Activated naive CD4-positive, alpha-beta T cell treated with anti-CD3 and anti-CD28 coated beads, Interleukin-2, amount 50 U/mL, for 72 hours (primary cell): ENCODE data around the gene TMC3. TPM values are rescaled to one million over a fixed set of nuclear protein-coding genes. Genes with fewer than 3 reads are reported as not detected.

Source experiments
- ATAC-seq, 2 donors: fragments of 150-1000 bp; cut with Tn5 transposase; 2 replicates each; pipeline ENCODE4 v1.10.0; 2021; ENCODE audit warnings: mild to moderate bottlenecking in 2 of 2, moderate library complexity in 2 of 2
- DNase-seq, 2 donors: peaks; one replicate each; pipeline ENCODE4 v3.0.0; 2021 to 2022; ENCODE audit warnings: low spot score in 2 of 2
- H3K27ac Mint-ChIP-seq, 2 donors: one replicate each; pipeline ENCODE4 v1.8.0; 2022; ENCODE audit warnings: mild to moderate bottlenecking in 2 of 2, mixed read lengths in 2 of 2
- H3K36me3 Mint-ChIP-seq, 2 donors: one replicate each; pipeline ENCODE4 v1.8.0; 2022; ENCODE audit warnings: mixed read lengths in 2 of 2
- H3K9me3 Mint-ChIP-seq, 2 donors: one replicate each; pipeline ENCODE4 v1.8.0; 2022; ENCODE audit warnings: mixed read lengths in 2 of 2
- total RNA-seq, 2 donors: library from RNA; stranded (reverse); gene quantifications; one replicate each; pipeline ENCODE4 v1.2.3, GENCODE V29; 2022

Gene TMC3
- total RNA-seq, 2 donors from 2014 or later = not detected

DNA sequence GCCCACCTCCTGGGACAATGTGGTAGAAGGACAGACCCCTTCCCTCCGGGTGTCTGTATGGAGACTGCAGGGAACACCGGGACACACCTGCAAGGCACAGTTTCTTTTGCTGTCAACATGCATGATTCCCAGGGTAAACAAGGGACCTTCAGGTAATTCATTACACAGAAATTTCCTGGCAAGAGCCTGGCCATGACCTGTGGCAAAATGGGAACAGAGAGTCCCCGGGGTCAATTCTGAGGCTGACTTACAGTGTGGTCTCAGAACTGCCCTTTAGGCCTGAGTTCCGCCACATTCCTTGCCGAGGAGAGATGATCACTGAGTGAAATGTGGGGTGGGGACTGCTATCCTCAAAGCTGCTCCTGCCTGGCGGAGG is 56.4 kb downstream of the TMC3 start:
- Mint-ChIP-seq H3K9me3 (no peaks in the 10 kb centered on the region), H3K27ac (no peak overlapping the region), H3K36me3 (peaks cover 22 to 23% of the 10 kb centered on the region in 2 donors)
- no peak for ATAC-seq
- DNase-seq = peak in 1 of 2 donors; percentile 42

GRCh38 chr15:81316267-81316666 is 57.7 kb downstream of the TMC3 start:
- DNase-seq (no peak), ATAC-seq (no peak)
- H3K27ac Mint-ChIP-seq = peak overlapping the region; percentile 2 to 59
- no peaks in the 10 kb centered on the region for H3K9me3 Mint-ChIP-seq
- peaks cover 36% of the 10 kb centered on the region in 2 donors for H3K36me3 Mint-ChIP-seq

GRCh38 chr15:81315452-81316175 is 58.4 kb downstream of the TMC3 start:
- peak; percentile 49 to 56 for ATAC-seq
- Mint-ChIP-seq H3K27ac (peak overlapping the region; percentile 57 to 59), H3K9me3 (no peaks in the 10 kb centered on the region), H3K36me3 (peaks cover 43% of the 10 kb centered on the region in 2 donors)
- DNase-seq = peak in 1 of 2 donors; percentile 51

GRCh38 chr15:81314378-81314777 is 59.6 kb downstream of the TMC3 start:
- no peaks in the 10 kb centered on the region for H3K9me3 Mint-ChIP-seq
- peak overlapping the region; percentile 10 to 76 for H3K27ac Mint-ChIP-seq
- peak in 1 of 2 donors; percentile 23 for DNase-seq
- ATAC-seq = no peak
- peaks cover 53 to 55% of the 10 kb centered on the region in 2 donors for H3K36me3 Mint-ChIP-seq

DNA sequence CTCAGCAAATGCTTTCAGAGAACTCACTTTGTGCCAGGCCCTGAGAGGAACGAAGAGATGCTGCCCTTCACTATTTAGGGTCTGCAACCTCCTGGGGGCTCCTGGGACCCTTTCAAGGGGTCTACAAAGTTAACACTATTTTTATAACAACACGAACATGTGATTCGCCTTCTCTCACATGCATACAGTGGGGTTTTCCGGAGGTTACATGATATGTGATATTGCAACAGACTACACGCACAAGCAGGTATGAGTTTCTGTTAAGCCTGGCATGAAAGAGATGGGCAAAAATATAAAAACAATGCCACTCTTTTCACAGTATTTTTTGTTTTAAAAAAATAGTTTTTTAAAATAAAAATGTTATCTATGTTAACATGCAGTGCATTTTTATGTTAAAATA is 60.3 kb downstream of the TMC3 start:
- no peak for DNase-seq
- Mint-ChIP-seq H3K27ac (peak overlapping the region in 1 of 2 donors; percentile 76), H3K36me3 (peaks cover 57 to 60% of the 10 kb centered on the region in 2 donors), H3K9me3 (no peaks in the 10 kb centered on the region)
- ATAC-seq = no peak

DNA sequence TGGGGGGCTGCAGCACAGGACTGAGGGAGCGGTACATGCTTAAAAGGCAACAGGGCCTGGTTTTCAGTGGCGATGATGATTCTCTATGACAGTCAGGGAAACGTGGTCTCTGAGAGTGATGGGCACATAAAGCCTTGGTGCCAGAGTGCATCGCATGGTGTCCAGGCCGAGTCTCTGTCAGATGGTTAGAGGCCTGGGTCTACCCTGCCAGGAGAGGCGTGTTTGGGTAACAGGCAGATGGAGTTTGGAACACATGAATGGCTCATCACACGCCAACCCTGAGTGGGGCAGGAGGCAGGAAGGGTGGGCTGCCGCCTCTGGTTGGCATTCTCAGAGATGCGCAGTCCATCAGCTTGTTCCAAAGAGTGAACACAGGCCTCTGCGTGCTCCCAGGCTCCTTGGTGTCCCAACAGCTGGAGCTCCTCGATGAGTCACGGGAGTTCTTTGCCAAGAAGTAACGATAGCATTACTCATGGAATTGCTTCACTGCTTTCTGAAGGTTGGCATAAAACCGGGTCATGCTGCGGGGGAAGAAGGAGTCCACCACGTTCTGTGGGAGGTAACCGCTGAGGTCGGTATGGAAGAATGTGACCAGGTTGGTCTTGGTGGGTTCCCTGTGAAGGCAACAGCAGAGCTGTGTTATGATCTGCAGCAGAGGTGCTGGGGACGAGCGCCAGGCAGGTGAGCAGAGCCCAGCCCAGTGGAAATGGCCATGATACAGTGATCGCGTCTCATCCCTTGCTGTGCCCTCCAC is 61.0 kb downstream of the TMC3 start:
- no peaks in the 10 kb centered on the region for H3K9me3 Mint-ChIP-seq
- DNase-seq (peak in 1 of 2 donors; percentile 44), ATAC-seq (no peak)
- H3K36me3 Mint-ChIP-seq = peaks cover 57 to 66% of the 10 kb centered on the region in 2 donors
- H3K27ac Mint-ChIP-seq = peak overlapping the region in 1 of 2 donors; percentile 60

DNA sequence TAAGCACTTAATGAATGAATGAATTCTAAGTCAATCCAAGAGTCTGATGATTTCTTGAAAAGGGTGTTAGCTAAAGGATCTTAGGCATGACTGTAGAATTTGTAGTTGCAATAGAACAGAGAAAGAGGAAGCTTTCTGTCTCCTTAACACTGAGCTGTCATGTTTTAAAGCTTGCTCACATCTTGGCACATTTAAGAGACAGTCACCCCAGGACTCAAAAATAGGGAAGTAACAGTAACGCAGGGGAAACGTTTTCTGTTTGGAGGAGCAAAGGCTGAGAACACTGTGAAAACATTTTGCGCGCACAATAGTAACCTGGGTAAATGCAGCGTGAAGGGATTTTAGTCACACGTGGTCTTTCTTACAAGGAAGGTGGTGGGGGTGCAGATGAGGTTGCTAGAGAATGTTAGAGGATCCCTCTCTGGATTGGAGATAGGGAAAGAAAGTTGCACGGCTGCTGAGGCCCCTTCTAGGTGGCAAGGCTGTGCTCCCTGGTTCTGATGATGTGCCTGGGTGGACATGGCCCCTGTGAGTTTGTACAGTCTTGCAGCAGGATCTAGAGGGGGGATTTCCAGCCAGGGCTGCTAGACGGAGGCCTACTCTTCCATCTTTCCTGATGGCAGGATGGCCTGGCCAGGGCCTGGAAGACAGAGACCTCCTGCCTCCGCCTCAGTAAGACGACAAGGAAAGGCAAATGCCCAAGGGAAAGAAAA is 62.1 kb downstream of the TMC3 start:
- DNase-seq (peak in 1 of 2 donors; percentile 16), ATAC-seq (no peak)
- Mint-ChIP-seq H3K9me3 (no peaks in the 10 kb centered on the region), H3K27ac (peak overlapping the region; percentile 6 to 24), H3K36me3 (peaks cover 56 to 76% of the 10 kb centered on the region in 2 donors)

- Mint-ChIP-seq H3K27ac (peak overlapping the region in 1 of 2 donors; percentile 36), H3K9me3 (no peaks in the 10 kb centered on the region), H3K36me3 (peaks cover 61 to 79% of the 10 kb centered on the region in 2 donors)
- ATAC-seq (no peak), DNase-seq (no peak)
Observed at GRCh38 chr15:81310480-81310879, 63.5 kb downstream of the TMC3 start.

DNA sequence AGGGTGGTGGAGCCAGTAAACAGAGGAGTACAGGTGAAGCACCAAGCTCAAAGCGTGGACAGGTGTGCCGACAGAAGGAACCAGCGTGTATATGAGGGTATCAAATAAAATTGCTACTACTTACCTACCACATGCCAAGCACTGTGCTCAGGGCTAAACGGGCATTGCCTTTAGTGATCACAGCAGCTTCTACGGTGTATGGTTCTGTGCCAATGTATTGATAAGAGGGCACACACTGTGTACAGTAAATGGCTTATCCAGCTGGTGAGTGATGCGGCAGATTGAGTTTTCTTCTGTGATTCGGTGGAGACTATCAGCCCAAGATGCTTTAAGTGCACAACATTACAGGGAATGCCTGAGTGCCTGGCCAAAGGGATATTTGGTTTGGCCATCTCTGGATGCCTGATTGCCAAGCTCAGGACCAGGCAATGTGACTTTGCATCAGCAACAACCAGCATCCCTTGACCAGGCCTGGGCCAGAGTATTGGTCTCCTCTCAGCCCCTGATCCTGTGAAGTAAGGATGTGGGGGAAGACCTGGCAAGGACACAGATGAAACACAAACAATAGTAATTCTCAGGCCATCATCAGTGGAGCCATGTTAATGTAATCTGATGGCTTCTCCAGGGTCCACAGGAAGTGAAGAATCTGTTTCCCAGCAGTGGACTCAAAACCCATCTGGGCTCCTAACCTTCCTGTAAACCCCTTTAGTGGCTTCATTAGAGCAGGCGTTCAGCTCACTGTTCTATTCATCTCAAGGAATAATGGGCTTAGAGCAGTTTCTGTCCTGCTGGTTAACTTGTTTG is 64.2 kb downstream of the TMC3 start:
- peak overlapping the region in 1 of 2 donors; percentile 36 for H3K27ac Mint-ChIP-seq
- DNase-seq = peak in 1 of 2 donors; percentile 31
- peaks cover 61 to 77% of the 10 kb centered on the region in 2 donors for H3K36me3 Mint-ChIP-seq
- H3K9me3 Mint-ChIP-seq = no peaks in the 10 kb centered on the region
- ATAC-seq = no peak

DNA sequence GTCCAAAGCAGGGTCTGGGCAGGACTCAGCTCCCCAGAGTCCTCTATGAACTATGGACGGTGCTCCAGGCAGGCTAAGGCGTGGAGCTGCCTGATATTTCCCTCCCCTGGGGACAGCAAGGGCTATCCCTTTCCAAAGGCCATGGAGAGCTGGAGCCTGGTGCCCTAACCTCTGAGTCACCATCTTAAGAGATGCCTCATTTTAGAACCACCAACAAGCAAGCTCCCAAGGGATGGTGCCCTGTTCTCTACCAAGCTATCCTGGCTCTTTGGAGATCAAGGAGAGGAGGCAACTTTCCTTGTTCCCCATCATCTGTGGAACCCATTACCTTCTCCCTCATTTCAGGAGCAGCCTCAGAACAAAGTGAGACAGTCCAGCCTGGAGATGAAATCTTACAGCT is 65.8 kb downstream of the TMC3 start:
- no peak for ATAC-seq
- DNase-seq = peak in 1 of 2 donors; percentile 30
- no peaks in the 10 kb centered on the region for H3K9me3 Mint-ChIP-seq
- no peak overlapping the region for H3K27ac Mint-ChIP-seq
- peaks cover 77 to 92% of the 10 kb centered on the region in 2 donors for H3K36me3 Mint-ChIP-seq

DNA sequence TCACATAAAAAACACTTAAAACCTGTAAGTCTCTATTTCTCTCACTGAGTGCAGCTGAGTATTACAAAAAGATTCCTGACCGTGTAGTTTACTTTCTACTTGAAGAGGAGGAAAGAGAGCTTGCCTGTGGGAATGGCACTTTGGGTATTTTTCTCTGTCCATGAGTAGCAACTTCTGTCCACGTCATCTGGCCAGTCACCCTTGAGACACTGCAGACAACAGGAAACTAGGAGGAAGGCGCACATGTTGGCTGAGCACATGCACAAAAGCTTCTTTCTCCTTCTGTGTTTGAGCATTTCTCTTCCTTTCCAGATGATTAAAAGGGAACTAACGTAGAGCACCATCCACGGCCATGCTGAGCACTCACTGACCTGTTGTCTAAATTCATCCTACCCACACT is 69.8 kb downstream of the TMC3 start:
- Mint-ChIP-seq H3K27ac (peak overlapping the region; percentile 41 to 92), H3K9me3 (no peaks in the 10 kb centered on the region), H3K36me3 (peaks cover 75 to 94% of the 10 kb centered on the region in 2 donors)
- DNase-seq = peak in 1 of 2 donors; percentile 35
- ATAC-seq = peak in 1 of 2 donors; percentile 23

DNA sequence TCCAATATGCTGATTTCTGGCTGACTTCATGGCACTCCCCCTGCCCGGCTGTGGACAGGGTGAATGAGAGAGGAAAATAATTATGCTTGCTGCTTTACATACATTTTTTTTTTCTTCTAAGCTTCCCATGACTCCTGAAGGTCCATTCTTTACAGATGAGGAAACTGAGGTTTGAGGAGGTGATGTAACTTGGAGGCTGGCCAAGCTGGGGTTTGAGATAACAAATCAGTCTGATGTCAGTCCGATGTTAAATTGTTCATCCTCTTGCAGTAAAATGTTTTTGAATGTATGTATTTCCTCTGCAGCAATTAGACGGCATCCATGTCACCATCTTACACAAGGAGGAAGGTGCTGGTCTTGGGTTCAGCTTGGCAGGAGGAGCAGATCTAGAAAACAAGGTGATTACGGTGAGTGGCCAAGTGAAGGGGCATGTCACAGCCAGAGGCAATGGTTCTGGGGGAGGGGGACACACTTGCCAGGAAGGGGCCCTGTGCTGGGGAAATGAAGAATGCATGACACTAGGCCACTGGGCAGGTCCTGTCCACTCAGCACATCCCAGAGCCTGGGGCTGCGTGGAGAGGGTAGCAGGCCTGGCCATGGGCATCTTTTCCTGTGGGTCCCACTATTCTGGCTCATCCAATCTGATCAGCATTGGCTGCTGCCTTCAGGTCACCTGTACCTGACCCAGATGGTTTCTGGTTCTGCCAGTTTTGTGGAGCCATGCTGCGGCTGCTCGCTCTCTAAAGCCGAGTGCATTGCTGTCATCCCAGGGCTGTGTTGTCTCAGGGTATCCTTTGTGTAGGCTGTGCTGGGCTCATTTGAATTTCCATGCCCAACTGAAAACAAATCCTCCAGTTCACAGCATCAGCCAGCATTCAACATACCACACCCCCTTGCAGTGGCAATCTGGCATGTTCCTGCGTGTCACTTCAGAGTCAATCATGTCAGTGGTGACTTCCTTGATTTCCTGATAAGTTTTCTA is 70.5 kb downstream of the TMC3 start:
- H3K36me3 Mint-ChIP-seq = peaks cover 73 to 95% of the 10 kb centered on the region in 2 donors
- H3K27ac Mint-ChIP-seq = peak overlapping the region; percentile 83 to 92
- DNase-seq (peak in 1 of 2 donors; percentile 51), ATAC-seq (no peak)
- H3K9me3 Mint-ChIP-seq = no peaks in the 10 kb centered on the region

- peaks cover 72 to 95% of the 10 kb centered on the region in 2 donors for H3K36me3 Mint-ChIP-seq
- peak in 1 of 2 donors; percentile 53 for DNase-seq
- H3K27ac Mint-ChIP-seq = peak overlapping the region; percentile 41 to 92
- H3K9me3 Mint-ChIP-seq = no peaks in the 10 kb centered on the region
- ATAC-seq = no peak
Observed at GRCh38 chr15:81302701-81303109, 71.3 kb downstream of the TMC3 start.

GRCh38 chr15:81301815-81302399 is 72.1 kb downstream of the TMC3 start:
- H3K9me3 Mint-ChIP-seq = no peaks in the 10 kb centered on the region
- H3K36me3 Mint-ChIP-seq = peaks cover 80 to 96% of the 10 kb centered on the region in 2 donors
- DNase-seq = peak in 1 of 2 donors; percentile 84
- ATAC-seq = peak; percentile 65 to 86
- peak overlapping the region; percentile 80 to 92 for H3K27ac Mint-ChIP-seq

DNA sequence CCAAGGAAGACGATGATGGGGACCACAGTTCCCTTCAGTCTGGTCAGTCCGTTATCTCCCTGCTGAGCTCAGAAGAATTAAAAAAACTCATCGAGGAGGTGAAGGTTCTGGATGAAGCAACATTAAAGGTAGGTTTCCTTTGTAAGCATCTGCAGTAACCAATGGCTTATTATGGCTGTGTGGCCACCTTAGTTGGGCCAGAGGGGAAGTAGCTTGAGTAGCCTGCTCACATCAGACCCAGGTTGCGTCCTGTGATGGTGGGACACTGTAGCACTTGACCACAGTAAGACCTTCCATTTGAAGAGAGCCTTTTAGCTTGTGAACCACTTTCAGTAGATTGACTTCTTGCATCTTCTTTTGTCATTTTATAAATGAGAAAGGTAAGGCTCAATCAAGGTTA is 72.6 kb downstream of the TMC3 start:
- peak in 1 of 2 donors; percentile 20 for DNase-seq
- Mint-ChIP-seq H3K27ac (peak overlapping the region; percentile 80 to 92), H3K9me3 (no peaks in the 10 kb centered on the region), H3K36me3 (peaks cover 79 to 94% of the 10 kb centered on the region in 2 donors)
- ATAC-seq = no peak
